Hepatocyte (in vitro differentiated cells): ENCODE measurements around the gene ST6GALNAC4. TPM values are rescaled to one million over a fixed set of nuclear protein-coding genes. Genes with fewer than 3 reads are reported as not detected.
A peak's percentile ranks its signal among the peaks of the same experiment; 100 is the strongest.

Experiments used
- DNase-seq: peaks from one replicate; pipeline ENCODE4 v3.0.0-alpha.2; 2016; ENCODE audit warnings: low spot score
- H2AFZ ChIP-seq: fragments of 200-600 bp; sonication (generic); 2 replicates; pipeline ENCODE4 v1.6.0; 2016; ENCODE audit warnings: antibody characterized with exemption, mild to moderate bottlenecking
- H3K27ac ChIP-seq: fragments of 200-600 bp; sonication (generic); 2 replicates; pipeline ENCODE4 v1.5.1; 2016; ENCODE audit warnings: mild to moderate bottlenecking
- H3K27me3 ChIP-seq: fragments of 200-600 bp; sonication (generic); 2 replicates; pipeline ENCODE4 v1.6.1; 2016
- H3K36me3 ChIP-seq: fragments of 200-600 bp; sonication (generic); replicated peaks from 2 replicates; pipeline ENCODE4 v1.5.1; 2016; ENCODE audit warnings: low read depth; ENCODE audit not compliant: insufficient read depth
- H3K4me1 ChIP-seq: fragments of 200-600 bp; sonication (generic); 2 replicates; pipeline ENCODE4 v1.5.1; 2016; ENCODE audit warnings: mild to moderate bottlenecking, moderate library complexity; ENCODE audit not compliant: insufficient read depth
- H3K4me2 ChIP-seq: fragments of 200-600 bp; sonication (generic); 2 replicates; pipeline ENCODE4 v1.6.0; 2016
- H3K4me3 ChIP-seq: fragments of 200-600 bp; sonication (generic); 2 replicates; pipeline ENCODE4 v1.5.1; 2016; ENCODE audit warnings: mild to moderate bottlenecking
- H3K79me2 ChIP-seq: fragments of 200-600 bp; sonication (generic); 2 replicates; pipeline ENCODE4 v1.6.0; 2017; ENCODE audit warnings: mild to moderate bottlenecking
- H3K9me2 ChIP-seq: fragments of 200-600 bp; sonication (generic); replicated peaks from 2 replicates; pipeline ENCODE4 v1.6.0; 2017; ENCODE audit warnings: mild to moderate bottlenecking; ENCODE audit not compliant: insufficient read depth
- H3K9me3 ChIP-seq: fragments of 200-600 bp; sonication (generic); 2 replicates; pipeline ENCODE4 v1.5.1; 2016; ENCODE audit warnings: low read depth, mild to moderate bottlenecking
- H4K20me1 ChIP-seq: fragments of 200-600 bp; sonication (generic); 2 replicates; pipeline ENCODE4 v1.6.0; 2016; ENCODE audit warnings: mild to moderate bottlenecking; ENCODE audit not compliant: insufficient read depth, poor library complexity, severe bottlenecking
- CTCF ChIP-seq: fragments of 200-600 bp; sonication (generic); IDR thresholded peaks from 2 replicates; pipeline ENCODE4 v1.5.1; 2016; ENCODE audit warnings: antibody characterized with exemption, mild to moderate bottlenecking; ENCODE audit not compliant: poor library complexity
- EZH2 ChIP-seq: fragments of 200-600 bp; sonication (generic); IDR thresholded peaks from 2 replicates; pipeline ENCODE4 v1.6.1; 2016; ENCODE audit warnings: antibody characterized with exemption, mild to moderate bottlenecking, borderline replicate concordance
- EZH2phosphoT487 ChIP-seq: fragments of 200-600 bp; sonication (generic); IDR thresholded peaks from one replicate; pipeline ENCODE4 v1.6.1; 2018; ENCODE audit warnings: antibody characterized with exemption, mild to moderate bottlenecking, low read depth, moderate library complexity; ENCODE audit not compliant: unreplicated experiment, severe bottlenecking
- WGBS: methylation state at CpG from one replicate; pipeline ENCODE4 v1.1.6; 2016; ENCODE audit warnings: low lambda C conversion rate; ENCODE audit errors: missing lambda C conversion rate; 5-methylcytosine and 5-hydroxymethylcytosine counted together
- polyA plus RNA-seq: library from polyadenylated mRNA; unstranded; fragments of >200 nt; fragmentation: Nextera tagmentation; extraction: Ambion mirVana; gene quantifications from 2 replicates; pipeline ENCODE4 v1.2.1, GENCODE V29; 2016
- total RNA-seq: library from RNA; depleted of rRNA; stranded (reverse); fragments of >200 nt; gene quantifications from 2 replicates; pipeline ENCODE4 v1.2.3, GENCODE V29; 2014

The ST6GALNAC4 gene
- total and polyA plus RNA-seq, 2 experiments from 2014 or later = 14.3 to 14.6 TPM

DNA sequence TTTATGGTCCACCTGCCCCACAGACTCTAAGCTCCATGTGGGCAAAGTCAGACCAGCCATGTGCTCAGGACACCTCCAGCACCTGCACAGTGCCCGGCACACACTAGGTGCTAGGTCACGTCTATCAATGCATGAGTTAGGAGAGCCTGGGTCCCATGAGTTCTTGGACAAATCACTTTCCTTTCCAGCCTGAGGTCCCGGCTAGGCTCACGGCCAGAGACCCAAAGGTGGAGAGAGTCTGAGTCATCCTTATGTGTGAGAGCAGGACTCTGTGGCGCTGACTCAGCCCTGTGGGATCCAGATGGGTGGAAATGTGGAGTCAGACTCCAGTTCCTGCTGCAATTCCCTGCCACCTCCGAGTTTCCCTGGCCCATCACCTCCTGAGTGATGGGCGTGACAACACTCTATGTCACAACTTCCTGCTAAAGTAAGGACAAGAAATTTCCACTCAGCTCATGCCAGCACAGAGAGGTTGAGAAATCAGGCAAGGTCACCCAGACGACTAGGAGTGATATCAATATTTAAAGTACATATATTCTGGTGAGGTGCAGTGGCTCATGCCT lies 2.5 kb upstream of the ST6GALNAC4 start:
- H3K4me3 ChIP-seq = no peak overlapping the region
- no peaks in the 10 kb centered on the region for H3K36me3 ChIP-seq
- H3K79me2 ChIP-seq = no peaks in the 10 kb centered on the region
- 44% methylated on average over 8 of the region's 8 CpGs for WGBS
- H3K27ac ChIP-seq = no peak overlapping the region
- peaks cover 2% of the 10 kb centered on the region for H3K27me3 ChIP-seq
- no peak for TF ChIP-seq EZH2phosphoT487
- no peaks in the 10 kb centered on the region for H4K20me1 ChIP-seq
- H3K4me1 ChIP-seq = peaks cover 12% of the 10 kb centered on the region
- no peak overlapping the region for H2AFZ ChIP-seq
- DNase-seq = peak; percentile 93
- no peaks in the 10 kb centered on the region for H3K9me2 ChIP-seq
- H3K9me3 ChIP-seq = no peaks in the 10 kb centered on the region
- no peak overlapping the region for H3K4me2 ChIP-seq

DNA sequence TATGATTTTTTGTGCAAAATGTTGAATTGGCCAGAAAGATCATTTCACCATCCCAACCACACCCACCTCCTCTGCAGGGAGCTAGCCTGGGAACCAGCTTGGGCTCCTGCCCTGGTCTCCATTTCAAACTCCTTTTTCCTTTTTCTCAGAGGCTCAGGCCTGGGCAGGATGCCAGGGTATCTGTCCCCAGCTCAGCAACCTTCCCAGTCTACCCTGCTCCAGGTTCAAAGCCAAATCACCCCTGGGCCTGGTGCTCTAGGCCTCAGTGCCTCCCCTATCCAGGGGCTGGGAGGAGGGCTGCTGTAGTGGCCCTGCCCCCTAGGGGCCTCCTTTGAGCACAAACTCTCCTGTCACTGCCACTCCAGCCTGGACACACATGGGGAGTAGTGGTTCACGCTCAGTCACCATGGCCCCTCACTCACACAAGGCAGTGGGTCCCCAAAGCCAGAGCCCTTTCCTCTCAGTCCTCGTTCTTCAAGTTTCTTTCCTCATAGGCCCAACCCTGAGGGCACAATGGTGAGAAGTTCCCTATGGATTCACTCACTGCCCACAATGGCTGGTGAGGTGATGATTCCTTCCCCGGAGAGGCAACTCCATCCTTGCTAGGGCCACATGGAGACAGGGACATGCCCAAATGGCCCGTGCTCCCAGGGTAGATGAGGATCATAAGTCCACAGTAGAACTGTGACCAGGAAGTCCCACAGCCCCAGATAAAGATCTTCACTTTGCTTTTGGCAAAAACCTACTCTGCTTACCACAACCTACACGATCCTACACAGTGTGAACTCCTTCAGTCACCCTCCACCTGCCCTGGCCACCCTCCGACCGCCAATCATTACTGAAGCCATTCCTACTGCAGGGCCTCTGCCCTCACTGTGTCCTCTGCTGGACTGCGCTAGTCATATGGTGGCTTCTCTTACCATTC lies 1.6 kb upstream of the ST6GALNAC4 start:
- H3K36me3 ChIP-seq = no peaks in the 10 kb centered on the region
- H3K4me1 ChIP-seq = peaks cover 12% of the 10 kb centered on the region
- DNase-seq = no peak
- no peaks in the 10 kb centered on the region for H3K9me2 ChIP-seq
- 86% methylated on average over 8 of the region's 8 CpGs for WGBS
- peaks cover 2% of the 10 kb centered on the region for H3K27me3 ChIP-seq
- no peak overlapping the region for H3K4me2 ChIP-seq
- TF ChIP-seq EZH2phosphoT487 = no peak
- no peak for TF ChIP-seq CTCF
- TF ChIP-seq EZH2 = no peak
- H3K79me2 ChIP-seq = no peaks in the 10 kb centered on the region
- no peaks in the 10 kb centered on the region for H4K20me1 ChIP-seq
- no peaks in the 10 kb centered on the region for H3K9me3 ChIP-seq
- no peak overlapping the region for H3K27ac ChIP-seq
- no peak overlapping the region for H3K4me3 ChIP-seq
- H2AFZ ChIP-seq = no peak overlapping the region

GRCh38 chr9:127917603-127918002 lies 762 bp upstream of the ST6GALNAC4 start:
- Histone ChIP-seq H3K9me2 (no peaks in the 10 kb centered on the region), H3K27ac (no peak overlapping the region), H3K4me2 (peak overlapping the region; percentile 75), H3K27me3 (peaks cover 2% of the 10 kb centered on the region), H3K36me3 (no peaks in the 10 kb centered on the region), H3K79me2 (no peaks in the 10 kb centered on the region), H3K9me3 (no peaks in the 10 kb centered on the region), H3K4me3 (no peak overlapping the region), H2AFZ (no peak overlapping the region), H3K4me1 (peaks cover 18% of the 10 kb centered on the region), H4K20me1 (no peaks in the 10 kb centered on the region)
- no peak for DNase-seq
- TF ChIP-seq CTCF = no peak
- no peak for TF ChIP-seq EZH2phosphoT487
- no peak for TF ChIP-seq EZH2
- 87% methylated on average over 6 of the region's 6 CpGs for WGBS
